Astrocyte (in vitro differentiated cells and primary cell): Measurements from ENCODE around the gene LARGE1.

Experiments
- CTCF ChIP-seq: IDR thresholded peaks from 2 replicates; pipeline ENCODE4 v1.5.1; 2011; ENCODE audit warnings: low read depth, mild to moderate bottlenecking, inconsistent platforms, low read length, moderate library complexity; ENCODE audit not compliant: insufficient read depth
- EZH2 ChIP-seq: IDR thresholded peaks from 2 replicates; pipeline ENCODE4 v1.6.1; 2012; ENCODE audit warnings: mild to moderate bottlenecking, low read length, inconsistent platforms; ENCODE audit not compliant: insufficient read depth

- TF ChIP-seq CTCF (no peak), EZH2 (no peak)
Observed at GRCh38 chr22:33544707-33545106, 375.6 kb downstream of the LARGE1 start.
